Sigmoid colon (tissue), 7 donors: ENCODE results near the gene CNOT6. TPM values are rescaled to one million over a fixed set of nuclear protein-coding genes. Genes with fewer than 3 reads are reported as not detected.
A peak's percentile ranks its signal among the peaks of the same experiment; 100 is the strongest.
"Not testable (repeated sequence)": the region's sequence is repeated elsewhere in the genome, so short reads cannot be mapped to it uniquely, and the experiment has no call there.

ENCODE experiments used
- DNase-seq: peaks from one replicate; pipeline ENCODE4 v3.0.0-alpha.2; 2019
- H3K27ac ChIP-seq, 4 donors: fragments of 200-600 bp; sonication (generic); one replicate each; pipeline ENCODE4 v1.5.1; 2016 to 2019; ENCODE audit warnings: mild to moderate bottlenecking in 1 of 4
- H3K27me3 ChIP-seq, 3 donors: fragments of 200-600 bp; sonication (generic); one replicate each; pipeline ENCODE4 v1.5.1; 2019; ENCODE audit warnings: mild to moderate bottlenecking in 1 of 3
- H3K36me3 ChIP-seq, 4 donors: fragments of 200-600 bp; sonication (generic); one replicate each; pipeline ENCODE4 v1.5.1; 2016 to 2019
- H3K4me1 ChIP-seq, 4 donors: fragments of 200-600 bp; sonication (generic); one replicate each; pipeline ENCODE4 v1.5.1; 2017 to 2019
- H3K4me3 ChIP-seq, 4 donors: fragments of 200-600 bp; sonication (generic); one replicate each; pipeline ENCODE4 v1.5.1; 2017 to 2019; ENCODE audit warnings: mild to moderate bottlenecking in 2 of 4, moderate library complexity in 1 of 4
- H3K9me3 ChIP-seq, 4 donors: fragments of 200-600 bp in 3 of 4; sonication (generic) in 3 of 4; one replicate each; pipeline versions ENCODE4 v1.5.1 to v1.6.1; 2013 to 2019
- EP300 ChIP-seq, 4 donors: sonication (generic); formaldehyde crosslinking; IDR thresholded peaks; one replicate each; pipeline ENCODE4 v1.6.1; 2017; ENCODE audit warnings: antibody characterized with exemption in 4 of 4
- POLR2A ChIP-seq, 2 donors: fragments of 450-650 bp; IDR thresholded peaks; one replicate each; pipeline ENCODE4 v1.6.1; 2016; ENCODE audit warnings: antibody characterized with exemption in 2 of 2, mild to moderate bottlenecking in 2 of 2, moderate library complexity in 2 of 2
- POLR2AphosphoS5 ChIP-seq, 4 donors: sonication (generic); formaldehyde crosslinking; IDR thresholded peaks; one replicate each; pipeline ENCODE4 v1.6.1; 2017; ENCODE audit warnings: antibody characterized with exemption in 4 of 4
- WGBS, 2 donors: extraction: QIAGEN DNeasy Blood & Tissue Kit; methylation state at CpG; one replicate each; pipeline ENCODE4 v1.1.7; 2013; 5-methylcytosine and 5-hydroxymethylcytosine counted together
- intact Hi-C: fragments of 100-400 bp; cut with DNase I; formaldehyde crosslinking; loops from one replicate; pipeline ENCODE4 v1.15.1; 2023
- polyA plus RNA-seq, 3 donors: library from polyadenylated mRNA; stranded (reverse); fragments of 200-250 nt; gene quantifications; one replicate each; pipeline ENCODE4 v1.2.3, GENCODE V29; 2013
- total RNA-seq, 4 donors: library from RNA; depleted of rRNA; stranded (reverse); fragments of >200 nt; gene quantifications; one replicate each; pipeline ENCODE4 v1.1.0, GENCODE V29; 2016
- TF ChIP-seq, protein P1 (sequence below), 4 experiments: fragments of 450-650 bp in 3 of 4; fragments of 200-600 bp in 1 of 4; IDR thresholded peaks; one replicate each; pipeline ENCODE4 v1.5.1; 2016 to 2019; ENCODE audit warnings: antibody characterized with exemption in 4 of 4, mild to moderate bottlenecking in 3 of 4, moderate library complexity in 2 of 4
- donor health status: healthy with polysubstance abuse.
- donor health status: Bipolar disorder and iron deficiency.
- donor health status: healthy.

The CNOT6 gene
- total and polyA plus RNA-seq, 7 donors, result 7.2 to 21.8 (median 16.0) TPM

DNA sequence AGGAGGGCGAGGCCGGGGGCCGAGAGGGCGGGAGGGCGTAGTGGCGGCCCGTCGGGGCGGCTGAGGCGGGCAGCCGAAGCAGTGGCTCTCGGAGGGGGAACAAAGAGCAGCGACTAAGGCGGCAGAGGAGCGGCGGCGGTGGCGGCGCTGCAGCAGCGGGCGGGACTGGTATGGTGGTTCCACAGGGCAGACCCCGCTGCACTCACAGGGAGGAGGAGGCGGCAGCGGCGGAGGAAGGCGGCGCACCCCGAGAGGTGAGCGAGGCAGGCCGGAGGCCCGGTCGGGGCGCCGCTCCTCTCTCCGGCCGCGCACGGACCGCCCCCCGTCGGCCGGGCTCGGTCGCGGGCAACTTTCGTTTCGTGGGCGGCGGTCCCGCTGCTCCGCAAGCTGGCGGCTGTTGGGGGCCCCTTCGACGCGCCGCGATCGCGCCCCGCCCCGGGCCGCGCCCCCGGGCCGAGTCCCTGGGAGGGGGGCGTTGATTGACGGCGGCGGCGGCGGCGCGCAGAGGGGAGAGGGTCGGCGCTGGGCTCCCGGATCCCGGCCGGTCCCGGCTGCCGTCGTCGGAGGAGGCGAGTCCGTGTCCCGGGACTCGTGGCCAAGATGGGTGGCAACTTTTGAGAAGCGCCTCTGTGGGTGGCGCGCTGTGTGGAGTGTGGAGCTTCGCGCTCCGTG, 467 bp downstream of the CNOT6 start:
- DNase-seq, result peak; percentile 71

GRCh38 chr5:180495292-180495691, 1.1 kb downstream of the CNOT6 start:
- WGBS, 2 donors, result 12 to 27% methylated on average over 7 of the region's 7 CpGs
- Histone ChIP-seq H3K36me3 (no peaks in the 10 kb centered on the region), H3K27ac (peak overlapping the region; percentile 90 to 95 (median 94)), H3K27me3 (no peaks in the 10 kb centered on the region), H3K9me3 (no peaks in the 10 kb centered on the region), H3K4me3 (peak overlapping the region; percentile 82 to 94 (median 88)), H3K4me1 (peaks cover 0 to 33% (median 26%) of the 10 kb centered on the region in 4 donors)
- no peak for DNase-seq
- TF ChIP-seq, protein P1, sequence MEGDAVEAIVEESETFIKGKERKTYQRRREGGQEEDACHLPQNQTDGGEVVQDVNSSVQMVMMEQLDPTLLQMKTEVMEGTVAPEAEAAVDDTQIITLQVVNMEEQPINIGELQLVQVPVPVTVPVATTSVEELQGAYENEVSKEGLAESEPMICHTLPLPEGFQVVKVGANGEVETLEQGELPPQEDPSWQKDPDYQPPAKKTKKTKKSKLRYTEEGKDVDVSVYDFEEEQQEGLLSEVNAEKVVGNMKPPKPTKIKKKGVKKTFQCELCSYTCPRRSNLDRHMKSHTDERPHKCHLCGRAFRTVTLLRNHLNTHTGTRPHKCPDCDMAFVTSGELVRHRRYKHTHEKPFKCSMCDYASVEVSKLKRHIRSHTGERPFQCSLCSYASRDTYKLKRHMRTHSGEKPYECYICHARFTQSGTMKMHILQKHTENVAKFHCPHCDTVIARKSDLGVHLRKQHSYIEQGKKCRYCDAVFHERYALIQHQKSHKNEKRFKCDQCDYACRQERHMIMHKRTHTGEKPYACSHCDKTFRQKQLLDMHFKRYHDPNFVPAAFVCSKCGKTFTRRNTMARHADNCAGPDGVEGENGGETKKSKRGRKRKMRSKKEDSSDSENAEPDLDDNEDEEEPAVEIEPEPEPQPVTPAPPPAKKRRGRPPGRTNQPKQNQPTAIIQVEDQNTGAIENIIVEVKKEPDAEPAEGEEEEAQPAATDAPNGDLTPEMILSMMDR (IDR thresholded peaks at IDR 0.05), result no peak
- TF ChIP-seq EP300 (IDR thresholded peaks at IDR 0.05) (no peak), POLR2AphosphoS5 (IDR thresholded peaks at IDR 0.05) (no peak), POLR2A (IDR thresholded peaks at IDR 0.05) (no peak)
- intact Hi-C loops, result loop anchor here (5.0 kb wide), 1 partner anchor 143 kb away; the partner anchor contains the start of gene GFPT2

More for the DNA sequence above, 467 bp downstream of the CNOT6 start:
- 0 to 1% methylated on average over 92 of the region's 92 CpGs for WGBS, 2 donors
- H3K4me1 ChIP-seq, result peaks cover 0 to 33% (median 26%) of the 10 kb centered on the region in 4 donors
- intact Hi-C loops, result loop anchor here (5.0 kb wide), 3 partner anchors 142 to 1867 kb away; partner anchors contain the start of genes CLK4, GFPT2 and MAPK9
- peak overlapping the region; percentile 82 to 94 (median 88) for H3K4me3 ChIP-seq
- no peaks in the 10 kb centered on the region for H3K27me3 ChIP-seq
- peak overlapping the region; percentile 90 to 95 (median 94) for H3K27ac ChIP-seq
- H3K36me3 ChIP-seq, result no peaks in the 10 kb centered on the region
- TF ChIP-seq, protein P1 (IDR thresholded peaks at IDR 0.05), result no peak
- no peak for TF ChIP-seq POLR2AphosphoS5 (IDR thresholded peaks at IDR 0.05)
- no peak for TF ChIP-seq EP300 (IDR thresholded peaks at IDR 0.05)
- H3K9me3 ChIP-seq, result no peaks in the 10 kb centered on the region

GRCh38 chr5:180495991-180496741, 2.0 kb downstream of the CNOT6 start:
- Histone ChIP-seq H3K36me3 (no peaks in the 10 kb centered on the region), H3K4me1 (peaks cover 0 to 38% (median 26%) of the 10 kb centered on the region in 4 donors), H3K27me3 (no peaks in the 10 kb centered on the region), H3K4me3 (peak overlapping the region in 1 of 4 donors; percentile 84), H3K9me3 (no peaks in the 10 kb centered on the region), H3K27ac (no peak overlapping the region)
- intact Hi-C loops, result loop anchor here (5.0 kb wide), 1 partner anchor 144 kb away; the partner anchor contains the start of gene GFPT2
- 88 to 95% methylated on average over 18 of the region's 18 CpGs for WGBS, 2 donors
- TF ChIP-seq EP300 (IDR thresholded peaks at IDR 0.05), result no peak
- no peak for TF ChIP-seq POLR2AphosphoS5 (IDR thresholded peaks at IDR 0.05)
- TF ChIP-seq POLR2A (IDR thresholded peaks at IDR 0.05), result no peak
- TF ChIP-seq, protein P1 (IDR thresholded peaks at IDR 0.05), result no peak
- no peak for DNase-seq

- 91 to 94% methylated on average over 9 of the region's 9 CpGs for WGBS, 2 donors
- intact Hi-C loops, result loop anchor here (5.0 kb wide), 1 partner anchor 145 kb away; the partner anchor contains the start of gene GFPT2
- H3K27me3 ChIP-seq, H3K9me3 ChIP-seq, H3K27ac ChIP-seq, H3K4me3 ChIP-seq, H3K36me3 ChIP-seq, DNase-seq: not testable (repeated sequence)
- H3K4me1 ChIP-seq, result peaks cover 0 to 38% (median 26%) of the 10 kb centered on the region in 4 donors
These were observed 2.6 kb downstream of the CNOT6 start for GRCh38 chr5:180496806-180497205.

GRCh38 chr5:180497865-180498264, 3.7 kb downstream of the CNOT6 start:
- peaks cover 0 to 38% (median 26%) of the 10 kb centered on the region in 4 donors for H3K4me1 ChIP-seq
- DNase-seq, H3K36me3 ChIP-seq, H3K9me3 ChIP-seq, H3K27ac ChIP-seq, H3K4me3 ChIP-seq, H3K27me3 ChIP-seq: not testable (repeated sequence)
- WGBS, 2 donors, result 83% methylated on average over 7 of the region's 7 CpGs
- intact Hi-C loops, result loop anchor here (5.0 kb wide), 1 partner anchor 146 kb away; the partner anchor contains the start of gene GFPT2
